Heart right ventricle (tissue), 16 donors: Measurements from ENCODE around the gene KRT15. TPM values are rescaled to one million over a fixed set of nuclear protein-coding genes. Genes with fewer than 3 reads are reported as not detected.
A peak's percentile ranks its signal among the peaks of the same experiment; 100 is the strongest.

Source experiments
- ATAC-seq, 8 donors: fragments of 200-7000 bp; cut with Tn5 transposase; one replicate each; pipeline ENCODE4 v1.9.1; 2020; ENCODE audit warnings: mild to moderate bottlenecking in 8 of 8, moderate library complexity in 8 of 8, moderate number of reproducible peaks in 1 of 8
- DNase-seq, 2 donors: peaks; one replicate each; pipeline ENCODE4 v3.0.0-alpha.2; 2020
- H3K27ac ChIP-seq, 10 donors: fragments of 200-600 bp; sonication (generic) in 2 of 10; one replicate each; pipeline versions ENCODE4 v1.5.0 to v1.8.0; 2020 to 2022; ENCODE audit warnings: mild to moderate bottlenecking in 3 of 10
- H3K27me3 ChIP-seq, 7 donors: fragments of 200-600 bp; one replicate each; pipeline ENCODE4 v1.8.0; 2021 to 2022; ENCODE audit warnings: mild to moderate bottlenecking in 2 of 7
- H3K36me3 ChIP-seq, 9 donors: fragments of 200-600 bp; sonication (generic) in 1 of 9; one replicate each; pipeline versions ENCODE4 v1.5.0 to v1.8.0; 2020 to 2022; ENCODE audit warnings: mild to moderate bottlenecking in 2 of 9
- H3K4me1 ChIP-seq, 9 donors: fragments of 200-600 bp; sonication (generic) in 1 of 9; one replicate each; pipeline versions ENCODE4 v1.5.0 to v1.8.0; 2020 to 2022; ENCODE audit warnings: mild to moderate bottlenecking in 4 of 9
- H3K4me3 ChIP-seq, 10 donors: fragments of 200-600 bp; sonication (generic) in 2 of 10; one replicate each; pipeline versions ENCODE4 v1.5.0 to v1.8.0; 2020 to 2022; ENCODE audit warnings: mild to moderate bottlenecking in 7 of 10, moderate library complexity in 2 of 10
- H3K9me3 ChIP-seq, 11 donors: fragments of 200-600 bp in 10 of 11; sonication (generic) in 2 of 11; one replicate each; pipeline versions ENCODE4 v1.5.0 to v1.8.0; 2013 to 2022; ENCODE audit warnings: mild to moderate bottlenecking in 2 of 11, control low read depth in 1 of 11, moderate library complexity in 1 of 11
- WGBS, 2 donors: extraction: QIAGEN DNeasy Blood & Tissue Kit; methylation state at CpG; one replicate each; pipeline ENCODE4 v1.1.7; 2013; ENCODE audit warnings: inconsistent platforms in 1 of 2; 5-methylcytosine and 5-hydroxymethylcytosine counted together
- intact Hi-C, 10 donors: fragments of 100-400 bp; cut with DNase I; formaldehyde crosslinking; loops; one replicate each; pipeline versions ENCODE4 v1.11.1 to v1.14.2; 2022
- polyA plus RNA-seq, 2 donors: library from polyadenylated mRNA; stranded (reverse); fragments of 200-250 nt; gene quantifications; one replicate each; pipeline ENCODE4 v1.2.3, GENCODE V29; 2013
- total RNA-seq, 10 donors: library from RNA; stranded (reverse); fragmentation: NEBNext Ultra II Directional in 3 of 10; extraction: Animal tissue kit (Norgen Biotek cat#: 25700) in 3 of 10; gene quantifications; one replicate each; pipeline versions ENCODE4 v1.2.1 to v1.2.4, GENCODE V29; 2021 to 2023
- TF ChIP-seq, protein P1 (sequence below), 9 donors: fragments of 200-600 bp; sonication (generic) in 2 of 9; IDR thresholded peaks; one replicate each; pipeline versions ENCODE4 v1.5.0 to v1.8.0; 2021 to 2022; ENCODE audit warnings: antibody characterized with exemption in 9 of 9, mild to moderate bottlenecking in 5 of 9, moderate library complexity in 1 of 9
- donor health status: Arrhythmogenic right ventricular cardiomyopathy.
- donor health status: ischemic (EF 13 %, LVEDD 7.1; RV severe dilation, severe dysfunction).
- donor health status: healthy with polysubstance abuse.
- donor health status: DM: no; HTN: yes; CAD: no.
- donor health status: DM: no; HTN: no; CAD: no.
- donor health status: ischemic (EF 25% LVEDD 6.9; RV normal size, moderate dysfunction).
- donor health status: ischemic (EF 25% LVEDD 5.7; RV mildly dilated, moderate dysfunction).
- donor health status: healthy.
- donor health status: DM: yes; HTN: yes; CAD: no.
- donor health status: Ischemic cardiomyopathy.
- donor health status: ischemic (EF 35%, LVEDD 5.7; RV mildly dilated, moderate dysfunction).
- donor health status: nonischemic (EF 11% LVEDD 7.7; RV severe dilation, severe dysfunction).
- donor health status: DM: yes; HTN: yes; CAD: no.
- donor health status: PGD.
- donor health status: ischemic (EF 29% LVEDD 5.4; RV normal size, mild dysfunction).
- donor health status: nonischemic (EF 23%, LVEDD 6.1; RV moderate dilation, normal function).

The KRT15 gene
- total and polyA plus RNA-seq, 12 donors: 0.07 to 0.22 TPM; not detected in 10

DNA sequence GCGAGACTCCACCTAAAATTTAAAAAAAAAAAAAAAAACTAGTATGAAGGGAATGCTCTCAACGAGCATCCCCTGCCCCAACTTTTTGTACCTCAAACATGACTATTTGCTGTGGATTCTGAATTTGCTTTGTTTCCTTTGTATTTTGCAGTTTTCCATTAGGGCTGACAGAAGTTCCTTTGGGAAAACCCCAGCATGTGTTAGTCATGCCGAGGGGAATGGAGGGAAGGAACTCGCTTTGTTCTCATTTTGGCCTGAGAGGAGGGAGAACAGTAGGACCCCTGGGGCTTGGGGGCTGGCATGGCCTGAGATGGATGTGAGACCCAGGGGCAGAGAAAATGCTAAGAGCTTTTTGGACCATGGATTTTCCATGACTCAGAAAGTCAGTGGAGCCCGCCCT, 32.7 kb upstream of the KRT15 start:
- DNase-seq: no peak
- TF ChIP-seq, protein P1, sequence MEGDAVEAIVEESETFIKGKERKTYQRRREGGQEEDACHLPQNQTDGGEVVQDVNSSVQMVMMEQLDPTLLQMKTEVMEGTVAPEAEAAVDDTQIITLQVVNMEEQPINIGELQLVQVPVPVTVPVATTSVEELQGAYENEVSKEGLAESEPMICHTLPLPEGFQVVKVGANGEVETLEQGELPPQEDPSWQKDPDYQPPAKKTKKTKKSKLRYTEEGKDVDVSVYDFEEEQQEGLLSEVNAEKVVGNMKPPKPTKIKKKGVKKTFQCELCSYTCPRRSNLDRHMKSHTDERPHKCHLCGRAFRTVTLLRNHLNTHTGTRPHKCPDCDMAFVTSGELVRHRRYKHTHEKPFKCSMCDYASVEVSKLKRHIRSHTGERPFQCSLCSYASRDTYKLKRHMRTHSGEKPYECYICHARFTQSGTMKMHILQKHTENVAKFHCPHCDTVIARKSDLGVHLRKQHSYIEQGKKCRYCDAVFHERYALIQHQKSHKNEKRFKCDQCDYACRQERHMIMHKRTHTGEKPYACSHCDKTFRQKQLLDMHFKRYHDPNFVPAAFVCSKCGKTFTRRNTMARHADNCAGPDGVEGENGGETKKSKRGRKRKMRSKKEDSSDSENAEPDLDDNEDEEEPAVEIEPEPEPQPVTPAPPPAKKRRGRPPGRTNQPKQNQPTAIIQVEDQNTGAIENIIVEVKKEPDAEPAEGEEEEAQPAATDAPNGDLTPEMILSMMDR (IDR thresholded peaks at IDR 0.05): no peak
- H3K36me3 ChIP-seq: no peaks in the 10 kb centered on the region
- peaks cover 0 to 22% (median 16%) of the 10 kb centered on the region in 9 donors for H3K4me1 ChIP-seq
- H3K4me3 ChIP-seq: no peak overlapping the region
- ATAC-seq: no peak
- intact Hi-C loops: loop anchor here in 3 of 10 donors (5.0 kb wide), 2 partner anchors 101 to 111 kb away; no protein-coding TSS in a partner anchor
- 63 to 69% methylated on average over 5 of the region's 5 CpGs for WGBS, 2 donors
- H3K27ac ChIP-seq: no peak overlapping the region
- H3K27me3 ChIP-seq: peaks cover 0 to 49% (median 17%) of the 10 kb centered on the region in 7 donors
- H3K9me3 ChIP-seq: peaks cover 0 to 7% (median 0%) of the 10 kb centered on the region in 11 donors

DNA sequence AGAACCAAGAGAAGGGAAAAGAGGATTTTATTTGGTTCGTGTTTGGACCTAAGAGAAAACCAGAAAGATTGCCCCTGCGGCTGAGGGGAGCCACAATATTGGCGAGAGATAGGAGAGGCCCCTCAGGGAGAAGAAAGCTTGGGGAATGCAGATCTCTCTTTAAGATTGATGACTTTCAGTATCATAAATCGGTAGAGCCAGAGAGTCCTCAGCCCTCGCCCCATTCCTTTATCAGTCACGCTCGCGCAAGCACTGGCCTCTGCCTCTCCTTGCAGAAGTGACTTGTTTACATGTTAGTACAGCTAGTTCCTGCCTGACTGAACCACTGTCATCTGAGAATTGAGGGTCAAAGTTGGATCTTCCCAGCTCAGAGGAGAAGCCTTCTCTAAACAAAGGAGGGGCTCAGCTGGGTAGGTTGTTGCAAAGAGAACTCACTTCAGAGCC, 30.9 kb upstream of the KRT15 start:
- intact Hi-C loops: loop anchor here (1.0 to 10.0 kb wide), 17 partner anchors 98 to 752 kb away; partner anchors contain the start of gene KRT28 (in 1 of the 10)
- H3K27me3 ChIP-seq: peaks cover 0 to 38% (median 8%) of the 10 kb centered on the region in 7 donors
- H3K4me3 ChIP-seq: no peak overlapping the region

DNA sequence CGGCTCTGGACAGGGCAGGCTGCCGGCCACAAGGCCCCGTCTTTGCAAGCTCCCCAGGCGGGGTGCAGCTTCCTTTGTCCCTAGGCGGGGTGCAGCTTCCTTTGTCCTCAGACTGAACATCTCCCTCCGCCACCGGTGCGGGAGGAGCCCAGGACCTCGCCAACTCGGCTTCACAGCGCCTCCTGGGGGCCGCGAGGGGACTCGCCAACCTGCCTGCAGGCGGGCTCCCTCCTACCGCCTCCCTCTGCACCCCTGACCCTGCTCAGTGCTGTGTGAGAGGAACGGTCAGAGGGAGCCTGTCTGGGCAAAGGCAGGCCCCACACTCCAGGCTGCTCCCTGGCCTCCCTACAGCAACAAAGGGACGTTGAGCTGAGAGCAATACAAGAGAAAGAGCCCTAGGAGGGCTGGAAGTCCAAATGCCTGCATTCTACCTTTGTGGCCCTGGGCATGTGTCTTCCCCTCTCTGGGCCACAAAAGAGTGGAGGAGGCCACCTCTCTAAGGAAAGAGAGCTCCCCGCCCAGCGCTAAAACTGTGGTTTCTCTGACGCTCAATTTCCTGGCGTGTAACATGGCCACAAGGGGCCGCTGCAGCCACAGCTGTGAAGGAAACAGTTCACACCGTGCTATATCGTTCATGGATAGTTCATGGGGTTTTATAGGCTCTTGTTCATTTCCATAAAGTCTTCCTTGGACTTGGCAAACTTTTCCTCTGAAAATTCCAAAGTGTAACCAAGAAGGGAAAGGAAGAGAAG, 30.3 kb upstream of the KRT15 start:
- WGBS, 2 donors: 0 to 2% methylated on average over 25 of the region's 25 CpGs
- Histone ChIP-seq H3K27me3 (peaks cover 0 to 38% (median 8%) of the 10 kb centered on the region in 7 donors), H3K4me1 (peaks cover 0 to 22% (median 16%) of the 10 kb centered on the region in 9 donors), H3K4me3 (peak overlapping the region in 9 of 10 donors; percentile 10 to 39 (median 30)), H3K9me3 (peaks cover 0 to 9% (median 0%) of the 10 kb centered on the region in 11 donors), H3K27ac (peak overlapping the region in 2 of 10 donors; percentile 25 to 54), H3K36me3 (no peaks in the 10 kb centered on the region)
- TF ChIP-seq, protein P1 (IDR thresholded peaks at IDR 0.05): peak; percentile 77 to 91 (median 84)
- ATAC-seq (peak; percentile 87 to 95 (median 92)), DNase-seq (peak; percentile 75 to 79)
- intact Hi-C loops: loop anchor here (1.0 to 10.0 kb wide), 16 partner anchors 98 to 752 kb away; partner anchors contain the start of gene KRT28 (in 1 of the 10)

More for the DNA sequence above, 30.9 kb upstream of the KRT15 start:
- Histone ChIP-seq H3K36me3 (no peaks in the 10 kb centered on the region), H3K27ac (no peak overlapping the region), H3K9me3 (peaks cover 0 to 9% (median 0%) of the 10 kb centered on the region in 11 donors), H3K4me1 (peaks cover 0 to 22% (median 16%) of the 10 kb centered on the region in 9 donors)
- no peak for ATAC-seq
- no peak for DNase-seq
- WGBS, 2 donors: 72 to 75% methylated on average over 8 of the region's 8 CpGs
- TF ChIP-seq, protein P1 (IDR thresholded peaks at IDR 0.05): no peak
